SJSA1 (cell line): Measurements from ENCODE around the gene DHX32. TPM values are rescaled to one million over a fixed set of nuclear protein-coding genes. Genes with fewer than 3 reads are reported as not detected.

ENCODE experiments used
- DNase-seq, 2 experiments: peaks; one replicate each; pipeline ENCODE4 v3.0.0-alpha.2; 2015 to 2020; ENCODE audit warnings: low spot score in 2 of 2, low read depth in 1 of 2
- H3K27ac ChIP-seq: fragments of 250-450 bp; sonication (Bioruptor Pico); 2 replicates; pipeline ENCODE4 v1.5.1; 2020; ENCODE audit warnings: mild to moderate bottlenecking, moderate library complexity
- H3K27me3 ChIP-seq: fragments of 250-450 bp; sonication (Bioruptor Pico); replicated peaks from 2 replicates; pipeline ENCODE4 v1.5.1; 2020; ENCODE audit warnings: mild to moderate bottlenecking, moderate library complexity
- H3K36me3 ChIP-seq: fragments of 250-450 bp; sonication (Bioruptor Pico); 2 replicates; pipeline ENCODE4 v1.5.1; 2020; ENCODE audit warnings: mild to moderate bottlenecking
- H3K4me1 ChIP-seq: fragments of 250-450 bp; sonication (Bioruptor Pico); replicated peaks from 2 replicates; pipeline ENCODE4 v1.6.1; 2021; ENCODE audit warnings: mild to moderate bottlenecking
- H3K4me3 ChIP-seq: fragments of 250-450 bp; sonication (Bioruptor Pico); 2 replicates; pipeline ENCODE4 v1.5.1; 2020; ENCODE audit warnings: mild to moderate bottlenecking
- H3K9me3 ChIP-seq: fragments of 250-450 bp; sonication (Bioruptor Pico); replicated peaks from 2 replicates; pipeline ENCODE4 v1.5.1; 2020; ENCODE audit warnings: mild to moderate bottlenecking
- total RNA-seq: library from RNA; depleted of rRNA; stranded (reverse); fragments of >200 nt; shearing (Covaris generic); gene quantifications from 2 replicates; pipeline ENCODE4 v1.2.3, GENCODE V29; 2014

The DHX32 gene
- total RNA-seq, 1 experiment from 2014 or later: 31.0 TPM

DNA sequence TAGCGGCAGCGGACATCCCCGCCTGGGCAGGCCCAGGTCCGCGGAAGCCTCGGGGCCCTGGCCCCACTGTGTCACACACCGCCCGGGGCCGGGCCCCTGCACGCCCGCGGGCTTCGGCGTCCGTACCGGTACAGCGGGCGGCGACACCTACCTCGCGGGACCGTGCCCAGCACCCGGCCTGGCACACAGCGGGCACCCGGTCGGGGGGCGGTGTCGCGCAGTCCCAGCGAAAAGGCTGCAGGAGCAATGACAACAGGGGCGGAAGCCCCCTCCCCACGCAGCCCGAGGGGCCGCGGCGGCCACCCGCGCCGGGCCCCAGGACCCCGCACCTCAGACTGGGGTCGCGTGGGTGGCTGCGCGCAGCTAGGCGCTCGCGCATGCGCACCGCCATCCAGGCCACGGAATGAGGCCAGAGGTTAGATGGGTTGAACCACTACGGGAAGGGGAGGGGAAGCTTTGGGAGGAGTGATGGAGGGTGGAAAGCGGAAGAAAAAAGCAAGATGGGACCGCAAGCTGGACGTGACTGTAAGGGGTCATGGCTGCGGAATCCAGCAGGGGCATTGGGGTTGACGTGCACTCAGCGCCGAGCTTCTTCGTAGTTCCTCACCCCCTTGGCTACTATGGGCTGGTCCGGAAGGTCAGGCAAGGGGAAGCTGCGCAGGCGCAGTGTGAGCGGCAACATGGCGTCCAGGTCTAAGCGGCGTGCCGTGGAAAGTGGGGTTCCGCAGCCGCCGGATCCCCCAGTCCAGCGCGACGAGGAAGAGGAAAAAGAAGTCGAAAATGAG is 58.0 kb downstream of the DHX32 start, which contains the start of the genes BCCIP and UROS:
TSS of gene BCCIP (plus strand) at position 669 of the 785 bp plus-strand sequence. CDS start at position 681, 12 bp downstream.
TSS of gene UROS (minus strand) at position 381 of the 785 bp plus-strand sequence. CDS start 6,759 bp downstream, outside the sequence.
- no peaks in the 10 kb centered on the region for H3K9me3 ChIP-seq
- H3K36me3 ChIP-seq: peaks cover 44% of the 10 kb centered on the region
- H3K27me3 ChIP-seq: no peaks in the 10 kb centered on the region
- peak within 1 kb of the TSS; percentile 96 for H3K4me3 ChIP-seq
- H3K27ac ChIP-seq: peak within 1 kb of the TSS; percentile 98
- H3K4me1 ChIP-seq: peaks cover 15% of the 10 kb centered on the region
- DNase-seq: peak; percentile 91 to 98

DNA sequence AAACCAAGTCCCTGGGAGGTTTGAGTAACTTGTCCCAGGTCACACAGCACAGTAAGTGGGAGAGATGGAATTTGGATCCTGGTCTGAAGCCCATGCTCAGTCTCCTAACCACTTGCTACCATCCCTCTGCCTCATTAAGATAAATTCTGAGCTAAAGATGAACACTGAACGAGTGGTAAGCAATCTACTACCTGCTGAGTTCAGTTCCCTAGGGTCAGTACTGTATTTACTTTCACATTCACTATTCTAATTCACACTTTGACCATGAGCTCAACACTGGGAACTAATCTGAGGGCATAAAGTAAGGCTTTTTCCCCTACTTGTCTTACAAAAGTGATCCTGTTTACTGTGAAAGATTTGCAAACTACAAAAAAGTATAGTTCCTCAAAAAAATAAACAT is 60.4 kb downstream of the DHX32 start:
- no peak overlapping the region for H3K27ac ChIP-seq

DNA sequence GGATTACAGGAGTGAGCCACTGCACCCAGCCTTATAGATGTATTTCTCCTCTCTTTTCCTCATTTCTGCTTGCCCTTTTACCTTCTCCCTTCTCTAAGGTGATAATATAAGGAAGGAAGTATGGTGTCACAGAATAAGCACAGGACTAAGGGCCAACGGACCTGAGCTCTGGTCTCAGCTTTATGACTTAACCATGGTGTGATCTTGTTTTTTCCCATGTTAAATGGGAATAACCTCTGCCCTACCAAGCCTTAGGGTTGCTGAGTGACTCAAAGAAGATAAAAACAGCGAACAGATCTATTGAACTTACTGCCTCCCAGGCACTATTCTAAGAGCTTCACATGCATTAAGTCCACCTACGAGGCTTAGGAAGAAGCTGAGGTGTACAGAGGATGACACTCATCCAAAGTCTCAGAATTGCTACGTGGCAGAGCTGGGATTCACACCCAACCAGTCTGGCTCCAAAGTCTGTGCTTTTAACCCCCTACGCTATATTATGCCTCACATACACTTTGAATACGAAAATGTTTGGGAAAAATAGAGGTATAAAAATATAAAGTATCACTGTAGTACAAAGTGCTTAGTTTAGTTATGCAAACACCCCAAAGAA is 63.6 kb downstream of the DHX32 start:
- Histone ChIP-seq H3K4me3 (no peak overlapping the region), H3K27me3 (no peaks in the 10 kb centered on the region), H3K9me3 (no peaks in the 10 kb centered on the region), H3K36me3 (peaks cover 17% of the 10 kb centered on the region), H3K27ac (no peak overlapping the region), H3K4me1 (peaks cover 5% of the 10 kb centered on the region)
- no peak for DNase-seq

More for the DNA sequence above, 60.4 kb downstream of the DHX32 start:
- no peaks in the 10 kb centered on the region for H3K27me3 ChIP-seq
- peaks cover 24% of the 10 kb centered on the region for H3K36me3 ChIP-seq
- no peaks in the 10 kb centered on the region for H3K9me3 ChIP-seq
- H3K4me1 ChIP-seq: peaks cover 15% of the 10 kb centered on the region
- no peak for DNase-seq
- H3K4me3 ChIP-seq: no peak overlapping the region

DNA sequence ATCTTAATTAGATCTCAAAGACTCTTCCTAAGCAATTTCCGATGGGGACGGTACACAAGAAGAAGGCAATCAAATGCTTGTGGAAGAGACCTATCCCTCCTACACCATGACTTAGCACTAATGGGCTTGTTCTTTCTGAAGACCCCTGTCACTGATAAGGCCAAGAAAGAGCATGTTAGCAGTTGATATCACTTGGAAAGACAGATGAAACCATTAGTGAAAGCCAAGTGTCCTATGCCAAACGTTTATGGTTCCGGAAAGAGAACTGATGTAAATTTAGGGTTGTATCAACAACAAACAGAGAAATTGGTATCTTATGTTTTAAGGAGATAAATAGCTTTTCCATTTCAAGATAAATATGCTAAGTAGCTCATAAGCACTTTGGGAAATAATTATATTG is 64.5 kb downstream of the DHX32 start:
- Histone ChIP-seq H3K27ac (no peak overlapping the region), H3K27me3 (no peaks in the 10 kb centered on the region), H3K36me3 (peaks cover 17% of the 10 kb centered on the region), H3K9me3 (no peaks in the 10 kb centered on the region), H3K4me1 (no peaks in the 10 kb centered on the region), H3K4me3 (no peak overlapping the region)
- no peak for DNase-seq

DNA sequence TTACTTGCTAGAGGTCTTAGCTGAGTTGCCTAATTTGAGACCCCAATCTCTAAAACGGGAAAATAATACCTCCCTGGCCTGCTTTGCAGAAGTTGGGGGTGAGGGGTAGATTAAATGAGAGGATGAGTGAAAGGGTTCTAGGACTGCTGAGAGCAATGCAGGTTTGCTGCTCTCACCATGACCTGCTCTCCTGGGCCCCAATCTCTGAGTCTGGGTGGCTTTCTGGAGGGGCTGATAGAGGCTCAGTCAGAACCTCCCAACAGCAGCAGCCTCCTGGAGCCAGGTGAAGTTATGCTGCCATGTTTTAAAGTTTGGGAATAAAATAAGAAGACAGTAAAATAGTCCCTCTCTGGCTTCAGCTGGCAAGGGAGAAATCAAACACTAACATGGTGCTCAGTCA is 65.3 kb downstream of the DHX32 start:
- DNase-seq: no peak
- Histone ChIP-seq H3K4me1 (no peaks in the 10 kb centered on the region), H3K36me3 (peaks cover 24% of the 10 kb centered on the region), H3K27me3 (no peaks in the 10 kb centered on the region), H3K27ac (no peak overlapping the region), H3K9me3 (no peaks in the 10 kb centered on the region), H3K4me3 (no peak overlapping the region)

DNA sequence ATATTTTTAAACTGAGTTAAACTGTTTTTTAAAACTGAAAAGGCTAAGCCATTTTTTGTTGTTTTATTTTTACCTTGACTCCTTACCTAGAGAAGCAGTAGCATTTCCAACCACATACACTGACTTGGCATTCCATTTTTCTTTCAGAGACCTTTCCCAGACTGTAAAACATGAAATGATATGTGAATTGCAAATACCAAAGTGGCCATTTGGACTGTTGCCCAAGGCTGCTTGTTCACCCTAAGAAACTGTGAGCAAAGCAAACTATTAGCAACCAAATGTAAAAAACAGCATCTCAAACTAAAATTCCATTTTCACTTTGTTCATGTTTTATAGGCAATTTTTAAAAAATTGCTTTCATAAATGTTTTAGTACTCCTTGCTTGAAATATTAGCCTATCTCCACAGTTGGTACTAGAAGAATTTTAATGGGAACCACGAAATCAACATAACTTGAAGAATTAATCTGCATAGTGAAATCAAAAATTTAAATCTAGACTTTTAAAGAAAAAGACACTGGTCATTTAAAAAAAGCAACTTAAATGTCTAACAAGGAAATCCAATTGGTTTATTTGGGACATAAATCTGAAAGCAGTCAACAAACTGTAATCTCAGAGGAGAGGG is 68.9 kb downstream of the DHX32 start:
- no peaks in the 10 kb centered on the region for H3K27me3 ChIP-seq
- no peak for DNase-seq
- H3K4me3 ChIP-seq: no peak overlapping the region
- no peaks in the 10 kb centered on the region for H3K4me1 ChIP-seq
- no peak overlapping the region for H3K27ac ChIP-seq
- H3K9me3 ChIP-seq: no peaks in the 10 kb centered on the region
- H3K36me3 ChIP-seq: peaks cover 39% of the 10 kb centered on the region

DNA sequence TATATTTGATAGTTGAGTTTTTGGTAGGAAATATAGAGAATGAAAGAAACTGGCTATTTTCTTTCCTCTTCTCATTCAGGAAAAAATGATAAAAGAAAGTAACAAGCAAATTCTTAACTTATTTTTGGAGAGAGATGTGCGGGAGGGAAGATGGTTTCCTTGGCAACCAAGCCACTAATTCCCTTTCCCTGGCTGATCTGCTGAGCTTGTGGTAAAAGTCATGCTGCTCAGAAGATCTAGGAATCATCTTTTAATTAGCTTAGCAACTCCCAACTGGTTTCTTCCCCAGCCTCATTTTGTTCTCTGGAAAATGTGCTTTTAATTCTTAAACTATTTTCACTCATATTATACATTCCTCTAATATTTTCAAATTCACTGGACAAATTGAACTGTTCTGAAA is 69.8 kb downstream of the DHX32 start:
- Histone ChIP-seq H3K4me1 (no peaks in the 10 kb centered on the region), H3K27me3 (no peaks in the 10 kb centered on the region), H3K27ac (no peak overlapping the region), H3K9me3 (no peaks in the 10 kb centered on the region), H3K4me3 (no peak overlapping the region), H3K36me3 (peaks cover 44% of the 10 kb centered on the region)
- DNase-seq: no peak

DNA sequence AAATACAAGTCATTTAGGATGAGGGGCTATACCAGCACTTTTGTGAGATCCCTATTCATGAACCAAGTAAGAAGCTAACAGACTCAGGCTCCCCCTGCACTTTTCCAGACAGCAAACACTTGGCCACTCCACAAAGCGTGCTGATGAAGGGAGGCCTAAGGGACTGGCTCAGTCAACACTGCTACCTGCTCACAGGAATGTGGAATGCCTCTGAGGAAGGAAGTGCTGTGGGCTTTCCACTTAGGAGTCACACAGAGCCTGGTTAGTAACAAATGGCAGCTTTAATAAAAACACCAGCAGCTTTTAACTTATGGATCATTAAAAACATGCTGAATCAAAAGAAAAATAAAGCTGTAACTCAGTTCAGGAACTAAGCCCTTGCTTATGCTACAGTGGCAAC is 73.0 kb downstream of the DHX32 start:
- no peaks in the 10 kb centered on the region for H3K27me3 ChIP-seq
- H3K27ac ChIP-seq: no peak overlapping the region
- H3K4me3 ChIP-seq: no peak overlapping the region
- peaks cover 44% of the 10 kb centered on the region for H3K36me3 ChIP-seq
- no peaks in the 10 kb centered on the region for H3K4me1 ChIP-seq
- no peak for DNase-seq
- H3K9me3 ChIP-seq: no peaks in the 10 kb centered on the region

DNA sequence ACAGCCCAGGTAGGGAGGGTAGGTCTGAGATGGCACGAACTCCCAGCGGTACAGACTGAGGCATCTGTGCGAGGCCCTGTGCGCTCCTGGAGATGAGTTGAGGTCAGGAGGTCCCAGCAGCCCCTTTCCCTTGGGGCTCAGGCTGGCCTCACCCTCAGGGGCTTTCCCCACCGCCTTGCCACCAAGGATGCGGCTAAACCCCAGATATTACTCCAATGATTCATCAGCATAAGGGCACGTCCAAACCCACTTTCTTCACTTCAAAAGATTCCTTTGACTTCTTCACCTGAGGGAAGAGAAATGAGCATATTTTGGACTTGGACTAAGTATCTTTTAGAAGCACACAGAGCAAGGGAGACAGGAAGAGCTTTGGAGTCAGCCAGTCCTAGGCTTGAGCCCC is 78.4 kb downstream of the DHX32 start:
- no peaks in the 10 kb centered on the region for H3K9me3 ChIP-seq
- no peak for DNase-seq
- no peaks in the 10 kb centered on the region for H3K27me3 ChIP-seq
- H3K27ac ChIP-seq: no peak overlapping the region
- no peak overlapping the region for H3K4me3 ChIP-seq
- no peaks in the 10 kb centered on the region for H3K4me1 ChIP-seq
- H3K36me3 ChIP-seq: peaks cover 27% of the 10 kb centered on the region

DNA sequence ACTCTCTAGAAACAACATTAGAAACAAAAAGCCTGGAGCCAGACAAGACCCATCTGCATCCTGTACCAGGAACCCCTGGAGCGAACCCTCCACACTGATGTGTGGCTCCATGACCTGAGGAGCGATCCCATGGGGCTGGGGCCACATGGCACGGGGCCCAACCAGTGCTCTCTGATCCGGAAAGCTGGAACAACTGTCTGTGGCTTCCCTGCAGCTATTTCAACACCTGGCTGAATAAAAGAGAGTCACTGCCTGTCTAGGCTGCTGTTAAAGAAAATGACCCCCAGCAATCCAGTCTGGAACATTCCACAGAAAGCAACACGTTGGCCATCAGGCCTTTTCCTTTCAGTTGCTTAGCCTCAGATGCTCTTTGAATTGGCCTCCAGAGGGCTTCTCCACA is 79.0 kb downstream of the DHX32 start:
- H3K27ac ChIP-seq: no peak overlapping the region
- no peaks in the 10 kb centered on the region for H3K9me3 ChIP-seq
- no peak overlapping the region for H3K4me3 ChIP-seq
- no peak for DNase-seq
- H3K4me1 ChIP-seq: no peaks in the 10 kb centered on the region
- peaks cover 33% of the 10 kb centered on the region for H3K36me3 ChIP-seq
- no peaks in the 10 kb centered on the region for H3K27me3 ChIP-seq

DNA sequence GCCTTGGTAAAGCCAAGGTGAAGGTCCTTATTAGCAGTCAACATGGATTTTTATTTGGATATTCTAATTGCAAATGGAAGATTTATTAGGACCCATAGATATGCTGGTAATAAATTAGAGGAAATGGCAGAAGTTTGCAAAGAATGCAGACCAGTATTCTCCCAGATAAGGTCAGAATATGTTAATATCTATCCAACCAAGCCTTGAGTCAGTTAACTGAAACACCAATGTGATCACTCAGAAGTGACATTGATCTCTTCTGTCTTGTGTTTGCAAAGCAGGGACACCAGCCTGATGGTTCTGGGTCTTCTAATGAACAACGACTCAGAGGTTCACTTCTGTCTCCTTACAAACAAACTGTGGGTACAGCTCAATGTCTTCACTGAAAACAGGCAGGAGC is 79.5 kb downstream of the DHX32 start:
- no peak for DNase-seq
- no peaks in the 10 kb centered on the region for H3K9me3 ChIP-seq

DNA sequence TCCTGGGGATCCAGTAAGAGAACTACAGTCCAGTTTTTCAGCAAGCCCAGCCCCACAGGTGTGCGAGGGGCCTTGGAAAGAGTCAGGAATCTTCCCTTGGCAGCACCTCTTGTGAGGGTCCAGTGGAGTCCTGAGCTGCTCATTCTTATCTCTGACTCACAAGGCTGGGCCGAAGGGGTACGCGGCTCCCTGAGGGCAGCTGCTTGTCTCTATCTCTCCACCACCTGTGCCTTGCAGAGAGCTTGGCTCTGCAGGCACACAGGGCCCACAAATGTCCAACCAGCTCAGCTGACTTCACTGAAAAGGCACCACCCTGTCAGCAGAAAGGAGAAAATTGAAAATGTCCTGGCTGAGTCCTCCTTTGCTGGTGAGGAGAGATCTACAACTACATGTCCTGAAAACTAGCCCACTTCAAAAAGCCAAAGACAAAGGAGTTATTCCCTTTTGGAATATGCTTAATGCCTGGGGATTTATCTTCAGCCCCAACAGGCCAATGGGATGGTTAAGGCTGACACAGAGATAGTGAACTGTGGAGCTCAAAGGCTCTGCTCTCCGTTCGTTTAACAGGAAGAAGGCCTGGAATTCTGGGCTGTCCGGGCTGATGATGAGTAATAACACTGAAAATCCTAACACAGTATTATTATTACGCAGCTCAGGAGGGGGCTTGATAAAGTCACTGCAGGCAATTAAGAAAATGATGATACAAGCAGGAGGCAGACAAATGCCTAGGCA is 81.5 kb downstream of the DHX32 start:
- Histone ChIP-seq H3K36me3 (peaks cover 22% of the 10 kb centered on the region), H3K27ac (no peak overlapping the region), H3K9me3 (no peaks in the 10 kb centered on the region), H3K4me1 (no peaks in the 10 kb centered on the region), H3K4me3 (no peak overlapping the region), H3K27me3 (no peaks in the 10 kb centered on the region)
- DNase-seq: no peak

More for the DNA sequence above, 79.5 kb downstream of the DHX32 start:
- peaks cover 28% of the 10 kb centered on the region for H3K36me3 ChIP-seq
- H3K4me3 ChIP-seq: no peak overlapping the region
- H3K27ac ChIP-seq: no peak overlapping the region
- H3K4me1 ChIP-seq: no peaks in the 10 kb centered on the region
- no peaks in the 10 kb centered on the region for H3K27me3 ChIP-seq

DNA sequence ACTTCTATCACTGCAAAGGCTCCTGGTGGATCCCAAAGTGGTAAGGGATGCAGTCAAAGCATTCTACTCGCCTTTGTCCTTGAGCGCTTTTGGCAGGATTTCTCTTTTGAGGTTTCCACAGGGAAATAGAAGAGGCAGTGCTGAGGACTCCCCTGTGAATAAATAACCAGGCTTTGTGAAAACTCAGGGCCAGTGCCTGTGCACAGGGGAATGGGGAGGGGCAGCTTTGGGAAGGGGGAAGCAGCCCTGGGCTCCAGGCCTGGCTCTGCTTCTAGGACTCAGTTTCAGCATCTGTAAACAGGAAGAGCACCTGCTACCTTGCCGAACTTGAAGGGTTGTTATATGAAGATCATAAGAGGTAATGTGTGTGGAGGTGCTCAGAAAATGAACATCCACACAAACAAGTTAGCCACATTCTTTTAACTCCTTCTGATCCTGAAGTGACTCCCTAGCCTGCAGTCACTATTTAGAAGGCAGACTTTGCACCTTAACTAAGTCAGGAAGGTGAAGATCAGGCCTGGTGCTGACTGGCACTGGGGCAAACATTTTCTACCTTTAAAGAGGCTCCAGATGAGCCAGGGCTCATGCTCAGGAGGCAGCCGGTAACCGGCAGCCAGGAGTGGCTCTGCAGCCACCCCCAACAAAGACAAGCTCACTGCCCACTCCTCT is 83.0 kb downstream of the DHX32 start:
- no peak for DNase-seq
- no peak overlapping the region for H3K27ac ChIP-seq
- H3K4me1 ChIP-seq: no peaks in the 10 kb centered on the region
- H3K9me3 ChIP-seq: no peaks in the 10 kb centered on the region
- no peaks in the 10 kb centered on the region for H3K27me3 ChIP-seq
- H3K36me3 ChIP-seq: peaks cover 25% of the 10 kb centered on the region
- H3K4me3 ChIP-seq: no peak overlapping the region
